LNCAP (cell line): ENCODE results near the gene MS4A7.

ENCODE experiments used
- TF ChIP-seq, protein P1 (sequence below): fragments of 450-650 bp; IDR thresholded peaks from 2 replicates; pipeline ENCODE4 v1.5.1; 2017; ENCODE audit warnings: mild to moderate bottlenecking

The MS4A7 gene

DNA sequence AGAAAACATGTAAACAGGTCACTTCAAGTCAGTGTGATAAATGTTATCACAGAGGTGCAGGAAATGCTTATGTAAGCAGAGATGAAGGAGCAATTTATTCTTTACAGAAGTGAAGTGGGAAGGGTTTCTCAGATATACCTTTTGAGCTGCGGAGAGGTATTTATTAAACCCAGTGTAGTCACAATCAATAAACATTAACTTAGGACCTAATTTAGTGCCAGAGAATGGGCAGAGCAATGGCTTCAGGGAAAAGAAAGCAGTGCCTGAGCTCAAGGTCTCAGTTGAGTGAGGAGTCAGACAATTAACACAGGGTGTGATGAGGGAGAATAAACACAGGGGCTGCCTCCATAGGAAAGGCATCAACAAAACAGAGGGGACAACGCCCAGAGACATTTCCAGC lies 52.9 kb downstream of the MS4A7 start:
- TF ChIP-seq, protein P1, sequence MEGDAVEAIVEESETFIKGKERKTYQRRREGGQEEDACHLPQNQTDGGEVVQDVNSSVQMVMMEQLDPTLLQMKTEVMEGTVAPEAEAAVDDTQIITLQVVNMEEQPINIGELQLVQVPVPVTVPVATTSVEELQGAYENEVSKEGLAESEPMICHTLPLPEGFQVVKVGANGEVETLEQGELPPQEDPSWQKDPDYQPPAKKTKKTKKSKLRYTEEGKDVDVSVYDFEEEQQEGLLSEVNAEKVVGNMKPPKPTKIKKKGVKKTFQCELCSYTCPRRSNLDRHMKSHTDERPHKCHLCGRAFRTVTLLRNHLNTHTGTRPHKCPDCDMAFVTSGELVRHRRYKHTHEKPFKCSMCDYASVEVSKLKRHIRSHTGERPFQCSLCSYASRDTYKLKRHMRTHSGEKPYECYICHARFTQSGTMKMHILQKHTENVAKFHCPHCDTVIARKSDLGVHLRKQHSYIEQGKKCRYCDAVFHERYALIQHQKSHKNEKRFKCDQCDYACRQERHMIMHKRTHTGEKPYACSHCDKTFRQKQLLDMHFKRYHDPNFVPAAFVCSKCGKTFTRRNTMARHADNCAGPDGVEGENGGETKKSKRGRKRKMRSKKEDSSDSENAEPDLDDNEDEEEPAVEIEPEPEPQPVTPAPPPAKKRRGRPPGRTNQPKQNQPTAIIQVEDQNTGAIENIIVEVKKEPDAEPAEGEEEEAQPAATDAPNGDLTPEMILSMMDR = no peak

DNA sequence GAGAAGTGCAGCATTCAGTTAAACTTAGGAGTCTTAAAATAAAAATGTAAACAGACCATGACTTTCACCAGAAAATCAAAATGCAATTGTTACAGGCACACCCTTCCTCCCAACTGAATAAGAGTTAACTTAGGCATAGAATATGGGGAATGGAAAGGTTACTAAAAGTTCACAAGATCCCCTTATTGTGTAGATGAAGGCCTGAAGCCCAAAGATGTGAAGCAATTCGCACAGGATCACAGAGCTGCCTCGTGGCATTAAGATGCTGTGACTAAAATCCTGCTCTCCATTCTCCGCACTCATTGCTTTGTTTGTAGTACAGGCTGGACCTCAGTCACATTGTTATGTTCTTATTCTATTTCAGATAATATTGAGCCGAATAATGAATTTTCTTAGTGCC lies 55.1 kb downstream of the MS4A7 start:
- TF ChIP-seq, protein P1 = no peak
